B cell (primary cell): ENCODE results near the gene STON2. TPM values are rescaled to one million over a fixed set of nuclear protein-coding genes. Genes with fewer than 3 reads are reported as not detected.

Experiments
- ATAC-seq: fragments of 200-7000 bp; cut with Tn5 transposase; one replicate; pipeline ENCODE4 v1.10.0; 2021; ENCODE audit warnings: low read depth, mild to moderate bottlenecking, moderate number of reproducible peaks, moderate library complexity
- CTCF ChIA-PET: fragments of 350-600 bp; sonication (Branson Sonifier 250); formaldehyde crosslinking; loops from one replicate; lab custom pipeline; 2021; ENCODE audit warnings: antibody characterized with exemption, inconsistent platforms; lab: Charles Lee
- POLR2A ChIA-PET: fragments of 350-600 bp; sonication (Branson Sonifier 250); formaldehyde crosslinking; loops from one replicate; lab custom pipeline; 2021; ENCODE audit warnings: antibody characterized with exemption; lab: Charles Lee
- DNase-seq: peaks from one replicate; pipeline ENCODE4 v3.0.0; 2013
- H2AFZ ChIP-seq: 2 replicates; pipeline ENCODE4 v1.6.1; 2012; ENCODE audit warnings: mild to moderate bottlenecking, low read depth, low read length; ENCODE audit not compliant: insufficient read depth, poor library complexity, severe bottlenecking
- H3K27ac ChIP-seq, 2 donors: 1 replicate in 1 of 2; 2 replicates in 1 of 2; pipeline ENCODE4 v1.5.1; 2012 to 2013; ENCODE audit warnings: low read length in 2 of 2, mild to moderate bottlenecking in 2 of 2, moderate library complexity in 1 of 2
- H3K27me3 ChIP-seq, 4 experiments: fragments of 200-600 bp in 1 of 4; sonication (generic) in 1 of 4; replicated peaks in 1 of 4; 1 replicate in 2 of 4; 2 replicates in 2 of 4; pipeline versions ENCODE4 v1.6.1 to v1.7.0; 2013 to 2016; ENCODE audit warnings: low read length in 3 of 4, mild to moderate bottlenecking in 2 of 4, mixed read lengths in 1 of 4, moderate library complexity in 1 of 4; ENCODE audit not compliant: insufficient read depth in 4 of 4, control insufficient read depth in 3 of 4; ENCODE audit errors: control extremely low read depth in 1 of 4
- H3K36me3 ChIP-seq, 2 experiments: replicated peaks in 1 of 2; 1 replicate in 1 of 2; 2 replicates in 1 of 2; pipeline versions ENCODE4 v1.6.1 to v1.7.1; 2013; ENCODE audit warnings: low read length in 1 of 2; ENCODE audit not compliant: insufficient read depth in 2 of 2, control insufficient read depth in 1 of 2; ENCODE audit errors: control extremely low read depth in 1 of 2, extremely low read depth in 1 of 2
- H3K4me1 ChIP-seq, 2 donors: fragments of 200-600 bp in 1 of 2; sonication (generic) in 1 of 2; 1 replicate in 1 of 2; 2 replicates in 1 of 2; pipeline versions ENCODE4 v1.5.1 to v1.6.1; 2013 to 2017; ENCODE audit warnings: low read length in 2 of 2; ENCODE audit not compliant: control insufficient read depth in 2 of 2, insufficient read depth in 2 of 2
- H3K4me2 ChIP-seq: replicated peaks from 2 replicates; pipeline ENCODE3; 2012; ENCODE audit warnings: mild to moderate bottlenecking, low read depth, low read length; ENCODE audit not compliant: poor library complexity, severe bottlenecking
- H3K4me3 ChIP-seq, 5 experiments: fragments of 200-600 bp in 1 of 5; sonication (generic) in 1 of 5; 1 replicate in 3 of 5; 2 replicates in 2 of 5; pipeline versions ENCODE4 v1.5.1 to v1.7.0; 2011 to 2016; ENCODE audit warnings: low read length in 4 of 5, mild to moderate bottlenecking in 4 of 5, low read depth in 2 of 5, control low read depth in 1 of 5, moderate library complexity in 1 of 5; ENCODE audit not compliant: insufficient read depth in 1 of 5; ENCODE audit errors: control extremely low read depth in 1 of 5, extremely low read depth in 1 of 5
- H3K79me2 ChIP-seq: fragments of 200-600 bp; sonication (generic); one replicate; pipeline ENCODE4 v1.6.0; 2016; ENCODE audit warnings: low read length; ENCODE audit not compliant: control insufficient read depth, insufficient read depth
- H3K9ac ChIP-seq: fragments of 200-600 bp; sonication (generic); 2 replicates; pipeline ENCODE4 v1.6.1; 2017; ENCODE audit warnings: mild to moderate bottlenecking, low read length, moderate library complexity
- H3K9me3 ChIP-seq, 3 donors: one replicate each; pipeline versions ENCODE4 v1.6.1 to v1.7.1; 2013; ENCODE audit warnings: low read length in 2 of 3; ENCODE audit not compliant: control insufficient read depth in 2 of 3, insufficient read depth in 1 of 3; ENCODE audit errors: control extremely low read depth in 1 of 3
- H4K20me1 ChIP-seq: 2 replicates; pipeline ENCODE4 v1.6.0; 2012; ENCODE audit warnings: mild to moderate bottlenecking, low read length; ENCODE audit not compliant: insufficient read depth, control insufficient read depth, poor library complexity, severe bottlenecking
- H3K27ac Mint-ChIP-seq: one replicate; pipeline ENCODE4 v1.8.0; 2021; ENCODE audit warnings: mixed read lengths
- H3K27me3 Mint-ChIP-seq: one replicate; pipeline ENCODE4 v1.8.0; 2021; ENCODE audit warnings: mixed read lengths
- H3K4me1 Mint-ChIP-seq: one replicate; pipeline ENCODE4 v1.8.0; 2021; ENCODE audit warnings: mixed read lengths
- H3K4me3 Mint-ChIP-seq: one replicate; pipeline ENCODE4 v1.8.0; 2021; ENCODE audit warnings: mixed read lengths
- H3K9me3 Mint-ChIP-seq: one replicate; pipeline ENCODE4 v1.8.0; 2022; ENCODE audit warnings: mixed read lengths; ENCODE audit not compliant: insufficient read depth
- EZH2 ChIP-seq: IDR thresholded peaks from 2 replicates; pipeline ENCODE4 v1.6.1; 2012; ENCODE audit warnings: borderline replicate concordance, low read depth, mild to moderate bottlenecking, moderate library complexity, low read length; ENCODE audit not compliant: insufficient read depth, poor library complexity, severe bottlenecking
- WGBS: methylation state at CpG from one replicate; pipeline ENCODE4 v1.1.5; 2013; ENCODE audit warnings: missing lambda C conversion rate; ENCODE audit not compliant: insufficient coverage; 5-methylcytosine and 5-hydroxymethylcytosine counted together
- intact Hi-C: fragments of 100-400 bp; cut with micrococcal nuclease; formaldehyde crosslinking; loops from one replicate; pipeline ENCODE4 v1.10.0; 2022
- polyA plus RNA-seq: library from polyadenylated mRNA; depleted of rRNA; stranded (reverse); fragments of >200 nt; gene quantifications from 2 replicates; pipeline ENCODE4 v1.2.3, GENCODE V29; 2012
- total RNA-seq, 2 donors: library from RNA; stranded (reverse); fragments of 120-200 nt in 1 of 2; gene quantifications; 1 replicate in 1 of 2; 2 replicates in 1 of 2; pipeline versions ENCODE4 v1.2.3 to v1.2.4, GENCODE V29; 2013 to 2022
- TF ChIP-seq, protein P1 (sequence below): fragments of 200-600 bp; IDR thresholded peaks from one replicate; pipeline ENCODE4 v1.8.0; 2022; ENCODE audit warnings: antibody characterized with exemption, mild to moderate bottlenecking

Gene STON2
- total and polyA plus RNA-seq, 2 donors (not counting 1 experiment from before 2014, with no cell fraction given) = 0.03 TPM; not detected in 1

GRCh38 chr14:81394739-81395138, 5.4 kb downstream of the STON2 start:
- Histone ChIP-seq H3K4me1 (no peaks in the 10 kb centered on the region), H3K4me3 (no peak overlapping the region), H3K36me3 (no peaks in the 10 kb centered on the region), H3K27ac (no peak overlapping the region), H3K4me2 (no peak overlapping the region), H4K20me1 (no peaks in the 10 kb centered on the region), H3K79me2 (no peaks in the 10 kb centered on the region), H3K27me3 (no peaks in the 10 kb centered on the region), H2AFZ (no peak overlapping the region), H3K9ac (no peak overlapping the region), H3K9me3 (peaks cover 0 to 3% (median 0%) of the 10 kb centered on the region in 3 donors)
- intact Hi-C loops = no loop called here
- Mint-ChIP-seq H3K4me1 (no peaks in the 10 kb centered on the region), H3K9me3 (no peaks in the 10 kb centered on the region), H3K4me3 (no peak overlapping the region), H3K27me3 (peaks cover 3% of the 10 kb centered on the region), H3K27ac (no peak overlapping the region)
- no CpG with 5 or more reads among the region's 1 CpG for WGBS
- CTCF ChIA-PET = no interaction called here
- ATAC-seq = no peak
- TF ChIP-seq, protein P1, sequence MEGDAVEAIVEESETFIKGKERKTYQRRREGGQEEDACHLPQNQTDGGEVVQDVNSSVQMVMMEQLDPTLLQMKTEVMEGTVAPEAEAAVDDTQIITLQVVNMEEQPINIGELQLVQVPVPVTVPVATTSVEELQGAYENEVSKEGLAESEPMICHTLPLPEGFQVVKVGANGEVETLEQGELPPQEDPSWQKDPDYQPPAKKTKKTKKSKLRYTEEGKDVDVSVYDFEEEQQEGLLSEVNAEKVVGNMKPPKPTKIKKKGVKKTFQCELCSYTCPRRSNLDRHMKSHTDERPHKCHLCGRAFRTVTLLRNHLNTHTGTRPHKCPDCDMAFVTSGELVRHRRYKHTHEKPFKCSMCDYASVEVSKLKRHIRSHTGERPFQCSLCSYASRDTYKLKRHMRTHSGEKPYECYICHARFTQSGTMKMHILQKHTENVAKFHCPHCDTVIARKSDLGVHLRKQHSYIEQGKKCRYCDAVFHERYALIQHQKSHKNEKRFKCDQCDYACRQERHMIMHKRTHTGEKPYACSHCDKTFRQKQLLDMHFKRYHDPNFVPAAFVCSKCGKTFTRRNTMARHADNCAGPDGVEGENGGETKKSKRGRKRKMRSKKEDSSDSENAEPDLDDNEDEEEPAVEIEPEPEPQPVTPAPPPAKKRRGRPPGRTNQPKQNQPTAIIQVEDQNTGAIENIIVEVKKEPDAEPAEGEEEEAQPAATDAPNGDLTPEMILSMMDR = no peak
- no peak for TF ChIP-seq EZH2
- POLR2A ChIA-PET = interaction anchor here (0.6 kb wide), 1 partner anchor 74 kb away, joined by 10 read pairs; no protein-coding TSS in a partner anchor
- DNase-seq = no peak

GRCh38 chr14:81392976-81393643, 7.0 kb downstream of the STON2 start:
- H3K36me3 ChIP-seq = no peaks in the 10 kb centered on the region
- ATAC-seq (no peak), DNase-seq (no peak)
- peaks cover 0 to 3% (median 0%) of the 10 kb centered on the region in 3 donors for H3K9me3 ChIP-seq
- Mint-ChIP-seq H3K27me3 (peaks cover 7% of the 10 kb centered on the region), H3K4me1 (no peaks in the 10 kb centered on the region), H3K27ac (no peak overlapping the region), H3K4me3 (no peak overlapping the region), H3K9me3 (no peaks in the 10 kb centered on the region)
- POLR2A ChIA-PET = no interaction called here
- H3K4me3 ChIP-seq = no peak overlapping the region
- 60% methylated on average over 1 of the region's 6 CpGs for WGBS
- intact Hi-C loops = no loop called here
- H3K27me3 ChIP-seq = no peaks in the 10 kb centered on the region
- no peak overlapping the region for H3K9ac ChIP-seq
- no peak overlapping the region for H3K27ac ChIP-seq
- no peaks in the 10 kb centered on the region for H4K20me1 ChIP-seq
- no peaks in the 10 kb centered on the region for H3K79me2 ChIP-seq
- no peaks in the 10 kb centered on the region for H3K4me1 ChIP-seq
- CTCF ChIA-PET = no interaction called here
- H3K4me2 ChIP-seq = no peak overlapping the region
- no peak overlapping the region for H2AFZ ChIP-seq
- no peak for TF ChIP-seq EZH2
- TF ChIP-seq, protein P1 = no peak
